NCI-H82 treated with DMSO at 0.1 percent for 48 hours (cell line): Measurements from ENCODE around the gene THAP7.
"Not testable (repeated sequence)": the region's sequence is repeated elsewhere in the genome, so short reads cannot be mapped to it uniquely, and the experiment has no call there.

ENCODE experiments used
- DNase-seq: peaks from one replicate; lab custom pipeline; 2025; ENCODE audit not compliant: unreplicated experiment; lab: John Stamatoyannopoulos, UW

THAP7 gene

GRCh38 chr22:21013657-21014201, 11.8 kb upstream of the THAP7 start:
- no peak for DNase-seq

- DNase-seq, result no peak
These were observed 10.8 kb upstream of the THAP7 start for GRCh38 chr22:21012446-21013407.

- DNase-seq, result no peak
These were observed 8.7 kb upstream of the THAP7 start for GRCh38 chr22:21010426-21011113.

GRCh38 chr22:21009638-21010425, 7.9 kb upstream of the THAP7 start:
- no peak for DNase-seq

GRCh38 chr22:21009208-21009607, 7.3 kb upstream of the THAP7 start:
- not testable (repeated sequence) for DNase-seq

- DNase-seq, result no peak
These were observed 1.9 kb upstream of the THAP7 start for GRCh38 chr22:21003782-21004181.

- no peak for DNase-seq
These were observed 824 bp downstream of the THAP7 start for GRCh38 chr22:21000987-21001600.

- DNase-seq, result no peak
These were observed 1.5 kb downstream of the THAP7 start for GRCh38 chr22:21000207-21000986.

- DNase-seq, result no peak
These were observed 2.3 kb downstream of the THAP7 start for GRCh38 chr22:20999350-21000206.

GRCh38 chr22:20998411-20999336, 3.2 kb downstream of the THAP7 start:
- no peak for DNase-seq

- no peak for DNase-seq
These were observed 4.2 kb downstream of the THAP7 start for GRCh38 chr22:20997536-20998257.

GRCh38 chr22:20996598-20997535, 5.1 kb downstream of the THAP7 start:
- no peak for DNase-seq

- no peak for DNase-seq
These were observed 5.9 kb downstream of the THAP7 start for GRCh38 chr22:20996031-20996410.

GRCh38 chr22:20995329-20996030, 6.4 kb downstream of the THAP7 start:
- no peak for DNase-seq

- DNase-seq, result no peak
These were observed 7.0 kb downstream of the THAP7 start for GRCh38 chr22:20994902-20995241.
